Prostate gland (tissue), 2 donors: ENCODE measurements around the gene EXTL2. TPM values are rescaled to one million over a fixed set of nuclear protein-coding genes. Genes with fewer than 3 reads are reported as not detected.
"Not testable (repeated sequence)": the region's sequence is repeated elsewhere in the genome, so short reads cannot be mapped to it uniquely, and the experiment has no call there.

Experiments
- DNase-seq: peaks from one replicate; pipeline ENCODE4 v3.0.0-alpha.2; 2019; ENCODE audit warnings: low spot score
- H3K27ac ChIP-seq, 2 donors: fragments of 200-600 bp; sonication (generic); 2 replicates each; pipeline ENCODE4 v1.5.1; 2017 to 2019
- H3K27me3 ChIP-seq: fragments of 200-600 bp; sonication (generic); replicated peaks from 2 replicates; pipeline ENCODE4 v1.5.1; 2019; ENCODE audit not compliant: insufficient read depth
- H3K36me3 ChIP-seq, 2 donors: fragments of 200-600 bp; sonication (generic); 1 replicate in 1 of 2; 2 replicates in 1 of 2; pipeline versions ENCODE4 v1.5.1 to v1.8.1; 2017 to 2019
- H3K4me1 ChIP-seq: fragments of 200-600 bp; sonication (generic); replicated peaks from 2 replicates; pipeline ENCODE4 v1.5.1; 2019
- H3K4me3 ChIP-seq, 2 donors: fragments of 200-600 bp; sonication (generic); 2 replicates each; pipeline ENCODE4 v1.5.1; 2017 to 2019
- H3K9me3 ChIP-seq: fragments of 200-600 bp; sonication (generic); 2 replicates; pipeline ENCODE4 v1.5.1; 2017
- CTCF ChIP-seq, 4 experiments: fragments of 200-600 bp in 2 of 4; fragments of 450-650 bp in 2 of 4; sonication (generic) in 2 of 4; IDR thresholded peaks; 1 replicate in 3 of 4; 2 replicates in 1 of 4; pipeline ENCODE4 v1.5.1; 2016 to 2019; ENCODE audit warnings: antibody characterized with exemption in 4 of 4, mild to moderate bottlenecking in 2 of 4, moderate library complexity in 2 of 4
- POLR2A ChIP-seq: fragments of 450-650 bp; IDR thresholded peaks from one replicate; pipeline ENCODE4 v1.6.1; 2016; ENCODE audit warnings: antibody characterized with exemption, mild to moderate bottlenecking
- POLR2AphosphoS5 ChIP-seq: sonication (generic); formaldehyde crosslinking; IDR thresholded peaks from one replicate; pipeline ENCODE4 v1.6.1; 2017; ENCODE audit warnings: antibody characterized with exemption
- WGBS: methylation state at CpG from one replicate; pipeline ENCODE4 v1.1.5; 2018; 5-methylcytosine and 5-hydroxymethylcytosine counted together
- intact Hi-C: fragments of 100-400 bp; cut with DNase I; formaldehyde crosslinking; loops from one replicate; pipeline ENCODE4 v1.14.2; 2022
- total RNA-seq, 2 donors: library from RNA; depleted of rRNA; stranded (reverse); fragments of >200 nt; gene quantifications; one replicate each; pipeline ENCODE4 v1.1.0, GENCODE V29; 2016

Gene EXTL2
- total RNA-seq, 2 donors from 2014 or later, result 11.8 to 17.5 TPM

DNA sequence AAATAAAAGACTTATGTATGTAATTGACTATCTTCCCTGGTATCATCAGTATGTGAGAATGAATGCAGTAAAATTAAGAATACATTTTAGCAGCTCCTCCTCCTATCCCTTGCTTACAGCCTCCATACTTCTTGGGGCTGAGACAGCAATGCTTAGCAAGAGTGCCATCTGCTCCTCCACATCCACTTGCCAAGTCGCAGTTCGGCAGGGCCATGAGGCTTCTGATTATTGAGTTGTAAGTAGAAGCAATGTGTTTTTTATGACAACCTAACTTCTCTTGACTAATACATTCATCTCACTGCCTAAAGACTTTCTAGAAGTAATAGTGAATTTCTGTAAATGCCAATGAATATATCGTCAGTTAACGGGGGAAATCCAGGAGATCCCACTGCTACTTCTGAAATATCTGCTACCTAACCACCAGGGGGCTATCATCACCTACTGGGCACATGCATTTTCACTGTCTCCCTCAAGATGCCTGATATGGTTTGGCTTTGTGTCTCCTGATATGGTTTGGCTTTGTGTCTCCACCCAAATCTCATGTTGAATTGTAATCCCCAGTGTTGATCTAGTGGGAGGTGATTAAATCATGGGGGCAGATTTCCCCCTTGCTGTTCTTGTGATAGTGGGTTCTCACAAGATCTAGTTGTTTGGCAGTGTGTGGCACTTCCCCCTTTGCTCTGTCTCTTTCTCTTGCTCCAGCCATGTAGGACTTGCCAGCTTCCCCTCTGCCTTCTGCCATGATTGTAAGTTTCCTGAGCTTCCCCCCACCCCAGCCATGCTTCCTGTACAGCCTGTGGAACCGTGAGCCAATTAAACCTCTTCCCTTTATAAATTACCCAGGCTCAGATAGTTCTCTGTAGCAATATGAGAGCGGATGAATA lies 59.6 kb downstream of the EXTL2 start:
- no peak for DNase-seq
- WGBS, result 66% methylated on average over 6 of the region's 6 CpGs
- Histone ChIP-seq H3K27ac (no peak overlapping the region), H3K9me3 (no peaks in the 10 kb centered on the region), H3K36me3 (no peaks in the 10 kb centered on the region), H3K4me3 (no peak overlapping the region), H3K27me3 (no peaks in the 10 kb centered on the region), H3K4me1 (no peaks in the 10 kb centered on the region)
- TF ChIP-seq POLR2A (no peak), CTCF (IDR thresholded peaks at IDR 0.05) (peak in 1 of 4 experiments; percentile 17)
- intact Hi-C loops, result no loop called here

- WGBS, result 77% methylated on average over 6 of the region's 6 CpGs
- DNase-seq, result no peak
- no peak for TF ChIP-seq POLR2A
- TF ChIP-seq POLR2AphosphoS5, result no peak
- TF ChIP-seq CTCF (IDR thresholded peaks at IDR 0.05), result no peak
- Histone ChIP-seq H3K27ac (no peak overlapping the region), H3K4me1 (no peaks in the 10 kb centered on the region), H3K4me3 (no peak overlapping the region), H3K36me3 (no peaks in the 10 kb centered on the region), H3K9me3 (no peaks in the 10 kb centered on the region), H3K27me3 (no peaks in the 10 kb centered on the region)
- intact Hi-C loops, result no loop called here
Measured at GRCh38 chr1:100832694-100833428, 61.8 kb downstream of the EXTL2 start.

DNA sequence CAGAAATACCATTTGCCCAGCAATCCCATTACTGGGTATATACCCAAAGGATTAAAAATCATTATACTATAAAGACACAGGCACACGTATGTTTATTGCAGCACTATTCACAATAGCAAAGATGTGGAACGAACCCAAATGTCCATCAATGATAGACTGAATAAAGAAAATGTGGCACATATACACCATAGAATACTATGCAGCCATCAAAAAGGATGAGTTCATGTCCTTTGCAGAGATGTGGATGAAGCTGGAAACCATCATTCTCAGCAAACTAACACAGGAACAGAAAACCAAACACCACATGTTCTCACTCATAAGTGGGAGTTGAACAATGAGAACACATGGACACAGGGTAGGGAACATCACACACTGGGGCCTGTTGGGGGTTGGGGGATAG lies 69.0 kb downstream of the EXTL2 start:
- H3K4me1 ChIP-seq, H3K4me3 ChIP-seq, H3K9me3 ChIP-seq, DNase-seq, intact Hi-C loops, H3K27ac ChIP-seq, H3K36me3 ChIP-seq, H3K27me3 ChIP-seq: not testable (repeated sequence)
- 86% methylated on average over 2 of the region's 2 CpGs for WGBS

Other genes starting within 250 kb of the EXTL2 start
- gene VCAM1, start 175.1 kb downstream of the EXTL2 start, total RNA-seq, result 1 to 10 TPM; 2.9 to 9.3 TPM
- 10 to 100 TPM; 19.8 to 31.0 TPM for gene SLC30A7, start 1.2 kb upstream of the EXTL2 start, total RNA-seq
- gene DPH5, start 130.9 kb upstream of the EXTL2 start, total RNA-seq, result 10 to 100 TPM; 17.2 to 39.0 TPM